HT-29 (cell line): ENCODE data around the gene EBF4. TPM values are rescaled to one million over a fixed set of nuclear protein-coding genes. Genes with fewer than 3 reads are reported as not detected.
"Not testable (repeated sequence)": the region's sequence is repeated elsewhere in the genome, so short reads cannot be mapped to it uniquely, and the experiment has no call there.

Experiments used
- DNase-seq: peaks from one replicate; pipeline ENCODE4 v3.0.0-alpha.2; 2015; ENCODE audit warnings: low spot score
- total RNA-seq: library from RNA; depleted of rRNA; stranded (reverse); fragments of >200 nt; shearing (Covaris generic); gene quantifications from 2 replicates; pipeline ENCODE4 v1.2.3, GENCODE V29; 2014

The EBF4 gene
- total RNA-seq, 1 experiment from 2014 or later, result 0.23 TPM

DNA sequence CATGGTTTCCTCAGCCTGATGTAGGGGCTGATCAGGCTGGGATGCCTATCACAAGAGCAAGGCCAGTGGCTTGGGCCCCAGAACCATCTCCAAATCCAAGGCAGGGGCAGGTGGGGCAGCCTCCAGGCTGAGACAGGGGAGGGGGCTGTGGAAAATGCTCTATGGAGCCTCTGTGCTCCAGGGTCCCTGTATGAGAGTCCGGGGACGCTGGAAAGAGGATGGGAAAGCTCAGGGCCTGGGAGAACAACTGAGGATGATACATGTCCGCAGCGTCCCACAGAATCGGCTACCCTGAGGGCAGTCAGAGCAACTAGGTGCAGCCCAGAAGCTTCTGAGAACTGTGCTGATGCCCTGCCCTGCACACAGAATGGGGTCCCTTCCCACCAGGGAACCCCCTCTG, 64.4 kb downstream of the EBF4 start:
- no peak for DNase-seq

DNA sequence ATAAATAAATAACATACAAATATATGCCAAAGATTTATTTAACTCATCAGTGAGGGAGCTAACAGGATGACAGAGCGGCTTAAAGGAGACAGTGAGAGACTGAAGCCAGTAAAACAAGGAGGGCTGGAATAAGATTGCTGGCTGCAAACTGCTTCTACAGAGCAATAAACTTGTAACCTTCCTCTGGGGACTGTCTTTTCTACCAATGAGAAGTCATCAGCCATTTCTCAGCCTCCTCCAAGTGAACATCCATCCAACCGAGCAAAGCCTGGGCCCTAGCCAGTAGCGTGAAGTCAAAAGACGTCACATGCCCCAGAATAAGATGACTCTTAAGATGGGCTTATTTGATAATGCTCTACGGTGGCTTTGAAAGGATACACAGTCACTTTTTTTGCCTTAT, 65.4 kb downstream of the EBF4 start:
- DNase-seq, result no peak

DNA sequence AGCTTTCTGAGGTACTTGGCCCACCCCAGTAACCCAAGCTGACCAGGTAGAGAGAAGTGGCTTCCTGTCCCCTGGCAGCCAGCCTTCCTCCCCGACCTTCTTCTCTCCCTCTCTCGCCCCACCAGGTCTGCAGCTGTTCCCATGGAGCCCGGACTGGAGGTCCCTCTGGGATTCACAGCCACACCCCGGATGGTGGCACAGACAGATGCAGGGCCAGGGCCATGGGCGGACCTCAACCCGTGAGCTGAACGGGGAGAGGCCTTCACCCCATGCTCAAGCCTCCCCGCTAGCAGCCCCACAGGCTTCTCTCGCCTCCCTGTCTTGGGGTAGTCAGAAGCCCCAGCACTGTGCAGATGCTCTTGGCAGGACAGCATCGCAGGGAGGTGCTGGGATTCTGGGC, 66.6 kb downstream of the EBF4 start:
- no peak for DNase-seq

DNA sequence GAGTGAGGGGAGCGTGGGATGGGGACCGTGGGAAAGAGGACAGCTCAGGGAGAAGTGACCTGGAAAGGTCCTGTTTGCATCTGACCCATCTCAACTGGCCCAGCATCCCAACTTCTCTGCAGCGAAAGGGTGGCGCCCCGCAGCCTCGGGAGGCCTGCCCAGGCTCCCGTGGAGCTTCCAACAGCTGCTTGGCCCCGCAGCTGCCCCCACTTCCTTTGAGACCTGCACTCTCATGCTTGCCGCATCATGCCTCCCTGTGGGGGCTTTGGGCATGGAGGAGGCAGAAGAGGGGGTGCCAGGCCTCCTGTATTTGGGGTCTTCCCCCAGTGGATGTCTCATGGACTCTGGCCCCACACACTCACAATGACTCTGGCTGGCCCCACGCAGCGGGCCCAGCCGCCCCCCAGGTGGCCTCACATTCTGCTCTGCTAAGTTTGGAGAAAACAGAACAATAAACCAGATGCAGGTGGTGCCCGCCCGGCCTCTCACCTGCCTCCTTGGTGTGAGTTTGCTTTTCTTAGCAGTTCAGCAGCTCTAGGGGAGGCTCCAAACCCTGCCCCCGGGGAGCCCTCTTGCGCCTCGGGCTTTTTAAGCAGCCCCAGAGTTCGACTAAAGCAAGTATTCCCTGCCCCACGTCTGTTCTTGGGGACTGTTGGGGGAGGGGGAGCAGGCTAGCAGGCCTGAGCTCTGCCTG, 67.2 kb downstream of the EBF4 start:
- DNase-seq, result no peak

DNA sequence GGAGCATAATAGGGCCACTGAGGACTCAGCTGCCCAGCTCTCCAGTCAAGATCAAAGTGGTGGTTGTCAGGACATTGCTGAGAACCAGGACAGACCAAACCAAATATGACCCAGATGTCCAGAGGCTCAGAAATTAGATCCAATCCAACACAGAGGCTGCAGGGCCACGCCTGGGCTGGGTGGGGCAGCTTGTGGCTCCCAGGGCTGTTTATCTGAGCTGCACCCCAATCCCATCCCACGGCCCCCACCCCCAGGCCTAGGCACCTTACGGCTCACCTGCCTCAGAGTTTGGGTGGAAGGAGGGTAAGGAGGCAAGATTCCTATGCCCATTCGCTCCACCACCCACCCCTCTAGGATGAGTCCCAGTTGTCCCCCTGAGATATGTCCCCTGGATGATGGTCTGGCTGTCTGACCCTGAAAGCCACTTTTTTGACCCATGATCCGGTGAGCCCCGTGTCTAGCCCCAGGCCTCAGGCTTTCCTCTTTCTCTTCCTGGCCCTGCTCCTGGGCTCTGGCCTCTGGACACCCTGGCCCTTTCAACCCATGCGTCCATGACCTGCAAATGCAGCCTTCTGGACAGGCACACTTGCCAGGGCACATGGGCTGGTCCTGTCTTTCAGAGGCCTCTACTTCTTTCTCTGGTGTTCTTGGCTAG, 67.8 kb downstream of the EBF4 start:
- DNase-seq, result no peak

DNA sequence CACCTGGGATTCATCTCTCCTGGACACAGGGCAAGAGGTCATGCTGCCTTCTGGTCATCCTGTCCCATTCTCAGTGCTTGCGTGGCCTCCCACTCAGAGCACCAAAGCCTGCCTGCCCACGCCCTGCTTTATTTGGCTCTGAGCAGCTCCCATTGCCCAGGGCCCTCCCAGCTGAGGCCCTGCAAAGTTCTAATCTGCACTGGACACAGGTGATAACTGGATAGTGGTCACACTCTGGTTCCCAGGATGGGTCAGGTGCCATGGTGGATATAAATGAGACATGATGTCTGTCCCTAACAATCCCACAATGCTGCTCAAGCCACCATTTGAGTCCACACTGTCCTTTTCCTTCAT, 68.3 kb downstream of the EBF4 start:
- no peak for DNase-seq

DNA sequence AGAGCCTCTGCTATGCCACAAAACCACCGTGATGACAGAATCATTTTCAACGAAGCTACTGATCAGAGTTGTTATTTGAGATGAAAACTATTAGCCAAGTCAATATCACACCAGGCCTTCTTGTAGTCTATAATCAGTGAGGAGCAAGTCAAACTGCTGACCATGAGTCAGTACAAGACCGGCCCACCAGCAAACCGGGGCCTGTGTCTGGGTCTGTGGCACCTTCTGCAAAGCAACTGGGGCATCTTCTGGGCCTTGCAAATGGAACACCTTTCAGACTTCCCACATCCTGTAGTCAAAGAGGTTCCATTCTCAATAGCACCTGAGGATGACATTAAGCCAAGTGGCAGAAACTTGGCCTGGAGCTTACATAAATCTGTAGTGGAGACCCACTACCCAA, 69.3 kb downstream of the EBF4 start:
- no peak for DNase-seq

DNA sequence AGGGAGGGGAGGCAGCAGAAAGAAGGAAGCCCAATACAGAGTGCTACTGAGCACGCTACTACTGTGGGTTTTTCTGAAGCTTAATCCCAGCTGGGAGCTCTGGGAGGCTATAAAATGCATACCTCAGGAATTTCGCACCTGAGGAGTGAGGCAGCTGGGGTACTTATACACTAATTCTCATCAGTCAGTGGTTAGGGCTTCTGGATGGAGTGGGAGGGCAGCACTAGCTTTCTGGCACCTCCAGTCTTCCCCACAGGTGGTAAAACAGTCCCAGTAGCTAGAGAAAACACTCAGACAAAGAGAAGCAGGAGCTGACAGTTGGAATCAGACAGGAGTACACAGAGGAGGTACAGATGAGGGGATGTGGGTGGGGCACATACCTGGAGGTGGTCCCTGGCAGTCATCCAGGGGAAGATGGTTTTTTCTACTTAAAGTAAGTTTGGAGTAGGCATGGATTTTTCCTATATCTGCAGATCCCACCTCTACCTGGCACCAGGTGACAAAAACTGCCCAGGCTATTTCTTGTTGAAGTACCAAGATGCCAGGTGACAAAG, 70.1 kb downstream of the EBF4 start:
- DNase-seq, result no peak

DNA sequence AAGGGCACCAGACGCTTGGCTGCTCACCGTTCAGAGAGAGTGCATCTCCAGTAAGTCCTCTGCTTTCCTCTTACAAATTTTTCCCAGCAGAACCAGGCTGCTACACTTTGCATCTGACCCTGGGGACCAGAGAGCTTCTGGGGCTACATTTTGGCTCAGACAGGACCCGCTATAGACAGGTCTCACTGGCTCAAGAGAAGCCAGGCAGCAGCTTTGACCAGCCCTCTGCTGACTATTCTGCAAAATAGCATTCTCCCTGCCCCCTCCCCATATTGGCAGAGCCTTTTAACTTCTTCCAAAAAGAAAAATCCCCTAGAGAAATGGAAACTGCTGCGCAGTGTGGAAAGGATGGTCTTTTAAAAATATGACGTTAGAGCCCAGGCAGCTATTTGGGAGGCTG, 70.6 kb downstream of the EBF4 start:
- DNase-seq, result no peak

DNA sequence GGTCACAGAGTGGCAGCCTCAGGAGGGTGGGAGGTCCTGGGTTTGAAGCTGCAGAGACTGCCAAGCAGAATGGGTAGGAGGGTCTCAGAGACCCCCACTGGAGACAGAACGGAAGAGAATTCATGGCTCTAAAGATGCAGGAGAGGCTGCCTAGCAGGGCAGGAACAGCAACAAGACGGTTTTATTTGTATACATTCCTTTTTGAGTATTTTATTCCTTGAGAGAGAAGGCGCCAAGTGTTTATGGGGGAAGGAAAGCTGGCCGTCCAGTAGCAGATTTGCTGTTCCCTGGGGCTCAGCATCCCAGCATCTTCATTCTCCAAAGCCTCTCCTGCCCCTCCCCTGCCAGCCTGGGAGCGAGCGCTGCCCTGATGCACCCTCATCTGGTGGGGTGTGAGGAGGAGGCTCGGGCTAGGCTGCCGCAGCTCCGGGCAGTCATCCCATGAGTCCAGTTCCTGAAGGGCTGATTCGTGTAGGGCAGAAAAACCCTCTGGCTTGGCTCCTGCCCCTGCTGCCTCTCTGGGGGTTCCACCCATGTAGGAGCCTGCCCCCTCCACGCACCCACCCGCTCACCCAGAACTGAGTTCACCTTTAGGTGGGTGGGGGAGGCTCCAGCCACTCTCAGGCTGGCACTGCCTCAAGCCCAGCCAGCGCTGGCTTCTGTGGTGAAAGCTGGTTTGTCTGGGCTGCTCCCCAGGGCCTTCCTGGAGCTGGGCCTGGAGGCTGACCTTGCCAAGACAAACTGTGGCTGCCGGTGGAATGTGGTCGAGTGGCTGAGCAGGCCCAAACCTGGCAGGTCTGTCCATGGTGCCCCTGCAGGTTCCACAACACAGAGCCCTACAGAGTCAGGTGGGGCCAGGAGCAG, 75.4 kb downstream of the EBF4 start:
- DNase-seq, result peak; percentile 54

DNA sequence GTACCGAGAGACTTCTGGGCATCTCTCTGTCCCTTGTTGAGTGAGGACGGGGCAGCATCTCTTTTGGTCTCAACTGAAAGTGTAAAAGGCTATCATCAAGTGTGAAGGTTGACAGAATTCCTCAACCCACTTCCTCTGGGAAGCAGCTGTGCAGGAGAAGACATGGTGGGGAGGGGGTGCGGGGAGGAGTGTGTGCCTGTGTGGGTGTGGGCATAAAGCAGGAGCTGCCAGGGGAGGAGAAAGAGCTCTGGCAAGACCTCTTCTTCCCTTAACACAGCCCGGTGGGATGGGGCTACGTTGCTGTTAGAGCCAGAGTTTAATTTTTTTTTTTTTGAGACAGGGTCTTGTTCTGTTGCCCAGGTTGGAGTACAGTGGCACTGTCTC, 76.0 kb downstream of the EBF4 start:
- no peak for DNase-seq

DNA sequence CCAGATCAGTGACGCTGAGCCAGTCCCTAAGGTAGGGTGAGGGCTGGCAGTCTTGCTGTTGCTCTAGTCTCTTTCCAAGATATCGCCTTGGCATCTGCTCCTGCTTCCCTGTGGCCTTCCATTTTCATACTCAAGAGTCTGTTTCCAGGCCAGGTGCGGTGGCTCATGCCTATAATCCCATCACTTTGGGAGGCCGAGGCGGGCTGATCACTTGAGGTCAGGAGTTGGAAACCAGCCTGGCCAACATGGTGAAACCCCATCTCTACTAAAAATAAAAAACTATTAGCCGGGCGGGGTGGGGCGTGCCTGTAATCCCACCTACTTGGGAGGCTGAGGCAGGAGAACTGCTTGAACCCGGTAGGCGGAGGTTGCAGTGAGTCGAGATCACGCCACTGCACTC, 77.5 kb downstream of the EBF4 start:
- not testable (repeated sequence) for DNase-seq

DNA sequence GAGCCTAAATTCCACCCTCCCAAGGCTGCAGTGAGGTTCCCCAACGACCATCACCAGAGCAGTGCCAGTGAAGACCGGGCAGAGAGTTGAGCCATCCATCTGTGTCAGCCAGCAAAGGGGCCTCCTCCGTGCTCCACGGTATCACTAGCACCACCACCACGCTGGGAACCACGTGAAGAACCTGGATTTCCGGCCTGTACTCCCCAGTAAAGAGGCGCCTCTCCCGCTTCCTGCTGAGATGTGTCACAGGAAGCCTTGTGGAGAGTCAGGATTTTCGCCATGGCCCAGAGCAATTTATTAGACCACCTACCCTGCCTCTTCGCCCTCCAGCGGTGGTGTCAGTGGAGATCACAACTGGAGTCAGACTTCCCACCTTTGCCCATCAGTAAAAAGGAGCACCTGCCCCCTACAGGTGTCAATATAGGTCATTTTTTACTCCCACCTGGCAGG, 79.1 kb downstream of the EBF4 start:
- no peak for DNase-seq

DNA sequence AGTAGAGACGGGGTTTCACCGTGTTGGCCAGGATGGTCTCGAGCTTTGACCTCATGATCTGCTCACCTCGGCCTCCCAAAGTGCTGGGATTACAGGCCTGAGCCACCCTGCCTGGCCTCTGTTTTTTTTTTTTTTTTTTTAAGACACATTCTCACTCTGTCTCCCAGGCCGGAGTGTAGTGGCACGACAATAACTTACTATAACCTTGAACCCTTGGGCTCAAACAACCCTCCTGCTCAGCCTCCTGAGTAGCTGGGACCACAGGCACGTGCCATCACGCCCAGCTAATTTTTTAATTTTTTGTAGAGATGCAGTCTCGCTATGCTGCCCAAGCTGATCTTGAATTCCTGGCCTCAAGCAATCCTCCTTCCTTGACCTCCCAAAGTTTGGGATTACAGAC, 81.2 kb downstream of the EBF4 start:
- no peak for DNase-seq

DNA sequence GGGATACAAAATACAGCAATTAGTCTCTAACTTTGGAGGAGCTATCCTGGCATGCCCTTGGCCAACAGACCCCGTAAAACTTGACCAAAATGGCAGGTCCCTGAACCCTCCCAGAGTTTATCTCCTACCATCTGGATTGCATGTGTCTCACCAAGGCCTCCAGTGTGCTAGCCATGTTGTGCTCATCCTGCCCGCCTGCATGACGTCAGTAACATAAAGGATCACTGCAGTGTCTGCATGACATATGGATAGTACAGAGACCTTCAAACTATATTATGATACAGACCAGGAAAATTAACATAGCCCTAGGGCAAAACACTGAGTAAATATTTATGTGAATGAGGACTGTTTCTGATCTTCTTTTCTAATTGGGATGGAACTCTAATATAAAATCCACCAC, 82.6 kb downstream of the EBF4 start:
- no peak for DNase-seq

DNA sequence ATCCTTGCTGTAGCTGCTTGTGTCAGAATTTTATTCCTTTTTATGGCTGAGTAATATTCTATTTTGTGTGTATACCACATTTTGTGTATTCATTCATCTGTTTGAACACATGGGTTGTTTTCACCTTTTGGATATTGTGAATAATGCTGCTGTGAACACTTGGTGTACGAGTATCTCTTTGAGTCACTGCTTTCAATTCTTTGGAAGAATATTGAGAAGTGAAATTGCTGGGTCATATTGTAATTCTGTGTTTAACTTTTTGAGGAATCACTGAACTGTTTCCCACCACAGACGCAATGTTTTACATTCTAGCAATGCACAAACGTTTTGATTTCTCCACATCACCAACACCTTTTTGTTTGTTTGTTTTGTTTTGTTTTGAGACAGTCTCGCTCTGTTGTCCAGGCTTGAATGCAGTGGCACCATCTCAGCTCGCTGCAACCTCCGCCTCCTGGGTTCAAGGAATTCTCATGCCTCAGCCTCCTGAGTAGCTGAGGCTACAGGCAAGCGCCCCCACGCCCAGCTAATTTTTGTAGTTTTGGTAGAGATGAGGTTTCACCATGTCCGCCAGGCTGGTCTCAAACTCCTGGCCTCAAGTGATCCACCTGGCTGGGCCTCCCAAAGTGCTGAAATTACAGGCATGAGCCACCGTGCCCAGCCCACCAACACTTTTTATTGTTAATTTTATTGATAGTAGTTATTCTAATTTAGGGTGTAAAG, 86.2 kb downstream of the EBF4 start:
- no peak for DNase-seq

DNA sequence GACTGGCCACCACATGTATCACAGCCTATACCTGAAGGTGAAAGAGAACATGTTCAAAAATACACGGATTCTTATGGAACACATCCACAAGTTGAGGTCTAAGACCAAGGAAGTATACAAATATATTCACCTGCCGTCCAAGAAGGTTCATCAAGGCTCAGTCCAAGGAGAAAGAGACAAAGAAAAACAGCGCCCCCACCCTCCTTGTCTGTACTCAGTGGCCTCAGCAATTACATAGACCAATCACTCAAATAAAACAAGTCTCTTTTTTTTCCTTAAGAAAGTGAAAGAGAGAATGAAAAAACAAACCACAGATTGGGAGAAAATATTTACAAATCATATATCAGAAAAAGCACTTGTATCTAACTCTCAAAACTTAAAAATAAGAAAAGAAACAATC, 88.4 kb downstream of the EBF4 start:
- DNase-seq, result no peak

DNA sequence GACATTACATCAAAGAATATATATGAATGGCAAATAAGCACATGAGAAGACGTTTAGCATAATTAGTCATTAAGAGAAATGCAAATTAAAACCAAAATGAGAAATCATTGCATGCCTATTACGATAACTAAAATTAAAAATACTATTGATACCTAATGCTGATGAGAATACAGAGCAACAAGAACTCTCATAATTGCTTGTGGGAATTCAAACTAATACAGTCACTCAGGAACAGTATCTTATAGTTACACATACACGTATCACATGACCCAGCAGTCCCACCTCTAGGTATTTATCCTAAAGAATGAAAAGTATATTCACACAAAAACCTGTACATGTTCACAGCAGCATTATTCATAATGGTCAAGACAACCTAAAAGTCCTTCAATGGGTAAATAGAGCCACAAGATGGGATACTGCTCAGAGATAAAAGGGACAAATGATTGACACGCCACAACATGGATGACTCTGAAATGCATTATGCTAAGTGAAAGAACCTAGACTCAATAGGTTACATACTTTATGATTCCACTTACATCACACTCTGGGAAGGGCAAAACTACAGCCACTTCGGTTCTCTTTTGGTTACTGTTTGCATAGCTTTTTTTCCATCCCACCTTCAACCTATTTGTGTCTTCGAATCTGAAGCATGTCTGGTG, 91.5 kb downstream of the EBF4 start:
- DNase-seq, result no peak

DNA sequence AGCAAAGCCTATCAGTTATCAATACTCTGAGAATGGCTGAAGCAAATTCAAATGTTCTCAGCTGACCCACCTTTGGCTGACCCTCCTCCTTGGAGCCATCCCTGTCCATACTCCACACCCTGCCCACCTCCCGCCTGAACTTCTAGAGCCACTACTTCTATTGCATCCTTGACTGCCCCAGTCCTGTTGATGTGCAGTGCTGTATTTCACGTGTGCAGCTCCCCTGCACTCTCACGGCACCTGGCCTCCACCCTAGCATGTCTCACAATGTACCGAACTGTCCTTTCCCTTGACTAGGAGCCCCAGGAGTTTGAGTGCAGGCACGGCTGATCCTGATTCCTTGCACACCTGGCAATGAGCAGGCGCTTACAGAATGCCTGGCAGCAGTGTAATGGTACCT, 100.9 kb downstream of the EBF4 start:
- DNase-seq, result no peak

DNA sequence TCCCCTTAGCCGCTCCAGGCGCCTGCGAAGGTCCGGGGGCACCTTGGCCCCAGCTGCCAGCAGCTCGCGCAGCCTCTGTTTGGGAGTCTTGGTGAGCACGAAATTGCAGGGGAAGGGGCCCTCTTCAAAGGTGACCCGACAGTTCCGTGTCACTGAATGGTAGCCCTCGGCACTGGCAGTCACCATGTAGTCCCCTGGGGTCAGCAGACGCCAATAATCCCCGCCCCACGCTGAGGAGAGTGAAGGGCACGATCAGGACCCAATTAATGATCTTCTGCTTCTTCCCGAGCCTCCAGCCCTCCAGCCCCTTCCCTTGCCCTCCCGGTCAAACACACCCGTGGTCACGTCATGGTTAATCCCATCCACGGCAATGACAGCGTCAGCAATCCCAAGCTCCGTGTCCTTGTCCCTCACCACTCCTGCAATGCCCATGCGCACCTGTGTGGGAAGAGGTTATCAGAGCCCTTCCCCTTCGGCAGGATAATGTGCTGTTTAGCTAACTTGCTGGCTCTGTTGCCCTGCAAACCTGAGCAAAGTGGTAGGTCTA, 101.7 kb downstream of the EBF4 start:
- no peak for DNase-seq

DNA sequence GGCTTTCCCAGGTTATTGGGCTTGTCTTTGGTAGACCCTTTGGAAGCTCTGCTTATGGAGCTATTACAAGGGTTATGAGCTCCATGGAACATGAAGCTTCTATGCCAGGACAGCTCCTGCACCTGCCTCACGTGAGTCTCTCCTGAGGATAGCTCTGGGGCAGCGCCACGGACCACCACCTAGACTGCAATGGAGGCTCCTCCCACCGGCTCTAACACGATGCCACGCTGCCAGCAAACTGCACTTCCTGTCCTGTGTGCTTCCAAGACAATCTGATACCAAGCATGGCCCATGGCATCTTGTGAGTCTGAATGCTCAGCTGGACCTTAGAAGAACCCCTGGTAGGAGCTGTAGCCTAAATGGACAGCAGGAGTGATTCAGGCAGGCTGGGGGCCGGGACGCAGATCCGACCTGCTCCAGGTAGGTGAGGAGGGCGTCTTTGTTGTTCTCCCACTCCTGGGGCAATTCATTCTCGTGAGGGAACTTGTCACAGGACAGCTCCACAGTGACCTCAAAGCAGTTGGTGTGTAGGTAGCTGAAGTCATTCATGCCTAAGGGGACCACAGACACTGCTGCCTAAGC, 102.4 kb downstream of the EBF4 start:
- DNase-seq, result no peak
